Panc1 (cell line): ENCODE results near the gene IFIT1B. TPM values are rescaled to one million over a fixed set of nuclear protein-coding genes. Genes with fewer than 3 reads are reported as not detected.

Experiments
- ATAC-seq: fragments of 200-7000 bp; cut with Tn5 transposase; 2 replicates; pipeline ENCODE4 v1.9.1; 2020; ENCODE audit warnings: mild to moderate bottlenecking, moderate library complexity
- BruUV-seq: library from RNA; stranded (reverse); fragments of 400-500 nt; replicated peaks from 2 replicates; lab custom pipeline; 2021; lab: Mats Ljungman, UMichigan
- CTCF ChIA-PET: fragments of 300-600 bp; sonication (Branson Sonifier 250); formaldehyde crosslinking; loops from one replicate; lab custom pipeline; 2022; ENCODE audit warnings: antibody characterized with exemption; lab: Charles Lee
- POLR2A ChIA-PET: fragments of 300-600 bp; sonication (Branson Sonifier 250); formaldehyde crosslinking; loops from one replicate; lab custom pipeline; 2022; ENCODE audit warnings: antibody characterized with exemption; lab: Charles Lee
- DNase-seq: peaks from one replicate; pipeline ENCODE4 v3.0.0-alpha.2; 2010; ENCODE audit warnings: low read depth, low spot score
- H3K27ac ChIP-seq: 2 replicates; pipeline ENCODE4 v1.5.1; 2011; ENCODE audit warnings: mild to moderate bottlenecking, low read length, inconsistent platforms
- H3K27me3 ChIP-seq: fragments of 200-500 bp; sonication (Bioruptor generic); 2 replicates; pipeline ENCODE4 v1.6.0; 2014; ENCODE audit warnings: low read length, inconsistent platforms; ENCODE audit not compliant: control insufficient read depth, insufficient read depth
- H3K36me3 ChIP-seq: fragments of 200-500 bp; sonication (Bioruptor generic); 2 replicates; pipeline ENCODE4 v1.5.1; 2014; ENCODE audit warnings: inconsistent platforms, mild to moderate bottlenecking, low read length, moderate library complexity; ENCODE audit not compliant: control insufficient read depth, insufficient read depth
- H3K4me1 ChIP-seq: 2 replicates; pipeline ENCODE4 v1.5.1; 2011; ENCODE audit warnings: inconsistent platforms, mild to moderate bottlenecking, low read length, moderate library complexity; ENCODE audit not compliant: control insufficient read depth, insufficient read depth
- H3K4me3 ChIP-seq, 2 experiments: 2 replicates each; pipeline ENCODE4 v1.5.1; 2011 to 2012; ENCODE audit warnings: low read depth in 2 of 2, low read length in 2 of 2, mild to moderate bottlenecking in 2 of 2, inconsistent platforms in 1 of 2, moderate library complexity in 1 of 2
- H3K9me3 ChIP-seq: fragments of 200-500 bp; sonication (Bioruptor generic); 2 replicates; pipeline ENCODE4 v1.5.1; 2014; ENCODE audit warnings: low read depth, mild to moderate bottlenecking, inconsistent platforms, low read length, moderate library complexity; ENCODE audit not compliant: control insufficient read depth, insufficient read depth
- POLR2AphosphoS5 ChIP-seq: IDR thresholded peaks from 2 replicates; pipeline ENCODE4 v1.6.1; 2012; ENCODE audit warnings: mild to moderate bottlenecking, low read depth, low read length, moderate library complexity
- REST ChIP-seq, 2 experiments: IDR thresholded peaks; 2 replicates each; pipeline ENCODE4 v1.6.1; 2011 to 2012; ENCODE audit warnings: low read depth in 2 of 2, control low read depth in 1 of 2, low read length in 1 of 2, mild to moderate bottlenecking in 1 of 2, moderate library complexity in 1 of 2; ENCODE audit not compliant: insufficient read depth in 1 of 2
- SIN3A ChIP-seq: IDR thresholded peaks from 2 replicates; pipeline ENCODE4 v1.6.1; 2012; ENCODE audit warnings: low read depth, mild to moderate bottlenecking, low read length, moderate library complexity, borderline replicate concordance; ENCODE audit not compliant: insufficient read depth
- TCF7L2 ChIP-seq: IDR thresholded peaks from 2 replicates; pipeline ENCODE4 v1.6.1; 2011; ENCODE audit warnings: mild to moderate bottlenecking, low read depth, low read length, inconsistent platforms
- in situ Hi-C: cut with HindIII; loops from 2 replicates; pipeline ENCODE4 v1.10.0; 2016; ENCODE audit warnings: low sequenced_read_pairs, low pct_unique_long_range_greater_than_20kb
- intact Hi-C: fragments of 100-400 bp; cut with micrococcal nuclease; formaldehyde crosslinking; loops from one replicate; pipeline ENCODE4 v1.10.0; 2022; ENCODE audit not compliant: unreplicated experiment
- total RNA-seq: library from RNA; stranded (reverse); gene quantifications from one replicate; pipeline ENCODE4 v1.2.1, GENCODE V29; 2021; ENCODE audit not compliant: unreplicated experiment
- TF ChIP-seq, protein P1 (sequence below): fragments of 450-650 bp; IDR thresholded peaks from 2 replicates; pipeline ENCODE4 v1.5.1; 2017; ENCODE audit warnings: mild to moderate bottlenecking

Gene IFIT1B
- total RNA-seq, 1 experiment from 2014 or later, result not detected

DNA sequence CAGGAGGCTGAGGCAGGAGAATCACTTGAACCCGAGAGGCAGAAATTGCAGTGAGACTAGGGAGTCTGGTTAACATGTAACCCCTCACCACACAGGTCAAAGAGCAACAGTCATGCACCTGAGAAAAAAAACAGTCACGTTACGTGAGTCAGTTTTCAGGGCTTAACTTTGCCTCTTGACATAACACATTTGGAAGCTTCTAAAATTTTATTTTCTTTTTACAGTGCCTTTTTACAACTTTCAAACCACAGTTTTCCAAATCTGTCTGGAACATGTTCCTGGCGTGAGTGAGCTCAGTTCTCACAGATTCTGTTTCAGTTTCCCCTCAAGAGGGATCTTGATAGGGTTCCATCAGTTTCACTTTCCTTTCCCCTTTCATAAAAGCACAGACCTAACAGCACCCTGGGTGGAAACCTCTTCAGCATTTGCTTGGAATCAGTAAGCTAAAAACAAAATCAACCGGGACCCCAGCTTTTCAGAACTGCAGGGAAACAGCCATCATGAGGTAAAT is 45.7 kb upstream of the IFIT1B start:
- H3K9me3 ChIP-seq, result no peaks in the 10 kb centered on the region
- no TSS peak for BruUV-seq
- no peaks in the 10 kb centered on the region for H3K36me3 ChIP-seq
- peak; percentile 37 for ATAC-seq
- peak overlapping the region; percentile 80 for H3K27ac ChIP-seq
- CTCF ChIA-PET, result no interaction called here
- no peak for TF ChIP-seq REST (IDR thresholded peaks at IDR 0.05; ENCODE audit: insufficient read depth in 1 of 2, low read depth in 2 of 2, low read length in 1 of 2)
- TF ChIP-seq POLR2AphosphoS5, result no peak
- TF ChIP-seq SIN3A, result no peak
- no peak for TF ChIP-seq TCF7L2
- TF ChIP-seq, protein P1, sequence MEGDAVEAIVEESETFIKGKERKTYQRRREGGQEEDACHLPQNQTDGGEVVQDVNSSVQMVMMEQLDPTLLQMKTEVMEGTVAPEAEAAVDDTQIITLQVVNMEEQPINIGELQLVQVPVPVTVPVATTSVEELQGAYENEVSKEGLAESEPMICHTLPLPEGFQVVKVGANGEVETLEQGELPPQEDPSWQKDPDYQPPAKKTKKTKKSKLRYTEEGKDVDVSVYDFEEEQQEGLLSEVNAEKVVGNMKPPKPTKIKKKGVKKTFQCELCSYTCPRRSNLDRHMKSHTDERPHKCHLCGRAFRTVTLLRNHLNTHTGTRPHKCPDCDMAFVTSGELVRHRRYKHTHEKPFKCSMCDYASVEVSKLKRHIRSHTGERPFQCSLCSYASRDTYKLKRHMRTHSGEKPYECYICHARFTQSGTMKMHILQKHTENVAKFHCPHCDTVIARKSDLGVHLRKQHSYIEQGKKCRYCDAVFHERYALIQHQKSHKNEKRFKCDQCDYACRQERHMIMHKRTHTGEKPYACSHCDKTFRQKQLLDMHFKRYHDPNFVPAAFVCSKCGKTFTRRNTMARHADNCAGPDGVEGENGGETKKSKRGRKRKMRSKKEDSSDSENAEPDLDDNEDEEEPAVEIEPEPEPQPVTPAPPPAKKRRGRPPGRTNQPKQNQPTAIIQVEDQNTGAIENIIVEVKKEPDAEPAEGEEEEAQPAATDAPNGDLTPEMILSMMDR, result no peak
- in situ Hi-C loops (no loop called here), intact Hi-C loops (no loop called here)
- POLR2A ChIA-PET, result interaction anchor here (0.8 kb wide), 1 partner anchor 20 kb away, joined by 3 read pairs; no protein-coding TSS in a partner anchor
- DNase-seq, result no peak
- H3K27me3 ChIP-seq, result no peaks in the 10 kb centered on the region
- peaks cover 41% of the 10 kb centered on the region for H3K4me1 ChIP-seq
- peak overlapping the region; percentile 20 to 52 for H3K4me3 ChIP-seq

GRCh38 chr10:89335226-89335625 is 42.6 kb upstream of the IFIT1B start:
- ATAC-seq (no peak), DNase-seq (no peak)
- ChIA-PET CTCF (no interaction called here), POLR2A (no interaction called here)
- H3K4me3 ChIP-seq, result no peak overlapping the region
- no peaks in the 10 kb centered on the region for H3K36me3 ChIP-seq
- H3K27me3 ChIP-seq, result no peaks in the 10 kb centered on the region
- TF ChIP-seq SIN3A (no peak), REST (IDR thresholded peaks at IDR 0.05; ENCODE audit: insufficient read depth in 1 of 2, low read depth in 2 of 2, low read length in 1 of 2) (no peak), POLR2AphosphoS5 (no peak), TCF7L2 (no peak)
- TF ChIP-seq, protein P1, result no peak
- in situ Hi-C loops, result no loop called here
- H3K9me3 ChIP-seq, result no peaks in the 10 kb centered on the region
- H3K4me1 ChIP-seq, result peaks cover 26% of the 10 kb centered on the region
- no TSS peak for BruUV-seq
- H3K27ac ChIP-seq, result no peak overlapping the region
- intact Hi-C loops, result no loop called here
